Natural killer cell (primary cell): ENCODE results near the gene SLC6A3. TPM values are rescaled to one million over a fixed set of nuclear protein-coding genes. Genes with fewer than 3 reads are reported as not detected.

ENCODE experiments used
- ATAC-seq, 3 donors: fragments of 150-1000 bp in 2 of 3; fragments of 200-7000 bp in 1 of 3; cut with Tn5 transposase; 1 replicate in 1 of 3; 2 replicates in 2 of 3; pipeline ENCODE4 v1.10.0; 2021; ENCODE audit warnings: mild to moderate bottlenecking in 2 of 3, moderate library complexity in 2 of 3
- DNase-seq, 2 donors: peaks; one replicate each; pipeline versions ENCODE4 v3.0.0 to v3.0.0-alpha.2; 2013 to 2021; ENCODE audit warnings: mixed read lengths in 1 of 2
- H3K27ac ChIP-seq: one replicate; pipeline ENCODE4 v1.5.1; 2013; ENCODE audit warnings: mild to moderate bottlenecking, low read length
- H3K27me3 ChIP-seq: one replicate; pipeline ENCODE4 v1.6.1; 2013; ENCODE audit warnings: low read length; ENCODE audit not compliant: control insufficient read depth, insufficient read depth
- H3K36me3 ChIP-seq: one replicate; pipeline ENCODE4 v1.6.1; 2013; ENCODE audit warnings: low read length; ENCODE audit not compliant: control insufficient read depth, insufficient read depth
- H3K4me1 ChIP-seq: one replicate; pipeline ENCODE4 v1.6.1; 2013; ENCODE audit warnings: low read length; ENCODE audit not compliant: control insufficient read depth, insufficient read depth
- H3K4me3 ChIP-seq: one replicate; pipeline ENCODE4 v1.5.1; 2013; ENCODE audit warnings: low read length
- H3K9me3 ChIP-seq: one replicate; pipeline ENCODE4 v1.6.1; 2013; ENCODE audit warnings: low read length; ENCODE audit not compliant: control insufficient read depth, insufficient read depth
- H3K27ac Mint-ChIP-seq, 2 donors: one replicate each; pipeline ENCODE4 v1.8.0; 2022; ENCODE audit warnings: mild to moderate bottlenecking in 2 of 2, mixed read lengths in 2 of 2, moderate library complexity in 1 of 2
- H3K27me3 Mint-ChIP-seq, 2 donors: one replicate each; pipeline ENCODE4 v1.8.0; 2022; ENCODE audit warnings: low read depth in 2 of 2, mixed read lengths in 2 of 2
- H3K36me3 Mint-ChIP-seq: one replicate; pipeline ENCODE4 v1.8.0; 2022; ENCODE audit warnings: mixed read lengths
- H3K4me1 Mint-ChIP-seq, 2 donors: one replicate each; pipeline ENCODE4 v1.8.0; 2022; ENCODE audit warnings: mixed read lengths in 2 of 2
- H3K4me3 Mint-ChIP-seq: one replicate; pipeline ENCODE4 v1.8.0; 2022; ENCODE audit warnings: mild to moderate bottlenecking, moderate library complexity, mixed read lengths
- H3K9me3 Mint-ChIP-seq, 2 donors: one replicate each; pipeline ENCODE4 v1.8.0; 2022; ENCODE audit warnings: mixed read lengths in 2 of 2
- WGBS: methylation state at CpG from one replicate; pipeline ENCODE4 v1.1.7; 2013; ENCODE audit warnings: missing lambda C conversion rate; ENCODE audit not compliant: insufficient coverage; 5-methylcytosine and 5-hydroxymethylcytosine counted together
- intact Hi-C: fragments of 100-400 bp; cut with micrococcal nuclease; formaldehyde crosslinking; loops from one replicate; pipeline ENCODE4 v1.14.2; 2022
- total RNA-seq, 4 donors: library from RNA; stranded (reverse); fragments of 120-200 nt in 1 of 4; gene quantifications; one replicate each; pipeline versions ENCODE4 v1.2.3 to v1.2.4, GENCODE V29; 2013 to 2022
- TF ChIP-seq, protein P1 (sequence below): fragments of 200-600 bp; IDR thresholded peaks from one replicate; pipeline ENCODE4 v1.8.0; 2022; ENCODE audit warnings: antibody characterized with exemption

SLC6A3 gene
- total RNA-seq, 3 donors from 2014 or later (not counting 1 experiment from before 2014, with no cell fraction given): not detected

DNA sequence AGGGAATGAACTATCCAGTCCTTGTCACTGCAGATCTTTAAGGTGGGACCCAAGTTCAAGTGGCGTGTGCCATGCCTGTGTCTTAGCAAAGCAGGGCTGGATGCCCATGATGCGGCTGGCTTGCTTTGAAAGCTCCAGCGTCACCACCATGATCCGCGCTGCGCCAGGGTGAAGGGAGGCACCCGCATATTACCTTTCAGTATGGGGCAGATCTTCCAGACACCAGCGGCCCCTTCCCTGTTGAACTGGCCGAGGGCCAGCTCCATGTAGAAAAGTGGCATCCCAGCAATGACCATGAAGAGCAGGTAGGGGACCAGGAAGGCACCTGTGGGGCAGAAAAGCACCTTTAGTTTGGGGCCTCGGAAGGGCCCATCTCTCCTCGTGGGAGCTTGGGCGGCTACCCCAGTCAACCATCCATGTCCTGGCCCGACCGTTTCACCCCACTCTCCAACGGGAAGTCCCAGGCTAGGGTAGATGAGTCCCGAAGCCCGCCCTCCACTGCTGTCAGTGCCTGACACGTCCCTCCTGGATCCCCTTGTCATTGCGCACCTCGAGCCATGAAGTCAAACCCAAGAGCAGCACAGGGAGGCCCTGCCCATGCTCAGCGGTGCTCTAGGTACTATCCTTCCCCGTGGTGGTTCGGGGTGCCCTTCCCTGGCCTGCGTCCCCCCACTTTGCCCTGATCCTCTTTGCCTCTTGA, 3.9 kb downstream of the SLC6A3 start:
- H3K36me3 Mint-ChIP-seq: no peaks in the 10 kb centered on the region
- peaks cover 25% of the 10 kb centered on the region for H3K27me3 ChIP-seq
- H3K36me3 ChIP-seq: no peaks in the 10 kb centered on the region
- no peak overlapping the region for H3K4me3 ChIP-seq
- WGBS: 91% methylated on average over 24 of the region's 24 CpGs
- no peaks in the 10 kb centered on the region for H3K9me3 ChIP-seq
- peaks cover 17% of the 10 kb centered on the region for H3K4me1 ChIP-seq
- DNase-seq (no peak), ATAC-seq (no peak)
- no peak overlapping the region for H3K4me3 Mint-ChIP-seq
- peaks cover 0 to 8% of the 10 kb centered on the region in 2 donors for H3K4me1 Mint-ChIP-seq
- H3K9me3 Mint-ChIP-seq: peaks cover 3 to 4% of the 10 kb centered on the region in 2 donors
- intact Hi-C loops: no loop called here
- H3K27ac ChIP-seq: no peak overlapping the region
- TF ChIP-seq, protein P1, sequence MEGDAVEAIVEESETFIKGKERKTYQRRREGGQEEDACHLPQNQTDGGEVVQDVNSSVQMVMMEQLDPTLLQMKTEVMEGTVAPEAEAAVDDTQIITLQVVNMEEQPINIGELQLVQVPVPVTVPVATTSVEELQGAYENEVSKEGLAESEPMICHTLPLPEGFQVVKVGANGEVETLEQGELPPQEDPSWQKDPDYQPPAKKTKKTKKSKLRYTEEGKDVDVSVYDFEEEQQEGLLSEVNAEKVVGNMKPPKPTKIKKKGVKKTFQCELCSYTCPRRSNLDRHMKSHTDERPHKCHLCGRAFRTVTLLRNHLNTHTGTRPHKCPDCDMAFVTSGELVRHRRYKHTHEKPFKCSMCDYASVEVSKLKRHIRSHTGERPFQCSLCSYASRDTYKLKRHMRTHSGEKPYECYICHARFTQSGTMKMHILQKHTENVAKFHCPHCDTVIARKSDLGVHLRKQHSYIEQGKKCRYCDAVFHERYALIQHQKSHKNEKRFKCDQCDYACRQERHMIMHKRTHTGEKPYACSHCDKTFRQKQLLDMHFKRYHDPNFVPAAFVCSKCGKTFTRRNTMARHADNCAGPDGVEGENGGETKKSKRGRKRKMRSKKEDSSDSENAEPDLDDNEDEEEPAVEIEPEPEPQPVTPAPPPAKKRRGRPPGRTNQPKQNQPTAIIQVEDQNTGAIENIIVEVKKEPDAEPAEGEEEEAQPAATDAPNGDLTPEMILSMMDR: no peak
- no peak overlapping the region for H3K27ac Mint-ChIP-seq
- peaks cover 17 to 38% of the 10 kb centered on the region in 2 donors for H3K27me3 Mint-ChIP-seq

DNA sequence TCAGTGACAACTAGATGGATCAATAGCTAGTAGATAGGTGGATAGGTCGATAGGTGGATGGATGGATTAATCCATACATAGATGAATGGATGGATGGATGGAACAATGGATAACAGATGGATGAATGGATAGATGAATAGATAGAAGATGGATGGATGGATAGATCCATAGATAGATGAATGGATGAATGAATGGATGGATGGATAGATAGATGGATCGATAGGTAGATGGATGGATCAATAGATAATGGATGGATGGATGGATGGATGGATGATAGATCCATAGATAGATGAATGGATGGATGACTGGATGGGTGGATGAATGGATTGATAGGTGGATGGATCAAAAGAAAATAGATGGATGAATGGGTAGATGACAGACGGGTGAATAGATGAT, 5.1 kb downstream of the SLC6A3 start:
- Histone ChIP-seq H3K4me3 (no peak overlapping the region), H3K4me1 (peaks cover 11% of the 10 kb centered on the region), H3K36me3 (no peaks in the 10 kb centered on the region), H3K9me3 (no peaks in the 10 kb centered on the region), H3K27ac (no peak overlapping the region), H3K27me3 (peaks cover 18% of the 10 kb centered on the region)
- Mint-ChIP-seq H3K27me3 (peaks cover 17 to 38% of the 10 kb centered on the region in 2 donors), H3K4me3 (no peak overlapping the region), H3K4me1 (peaks cover 0 to 5% of the 10 kb centered on the region in 2 donors), H3K36me3 (no peaks in the 10 kb centered on the region), H3K27ac (no peak overlapping the region), H3K9me3 (peaks cover 3 to 4% of the 10 kb centered on the region in 2 donors)
- DNase-seq: no peak
- intact Hi-C loops: no loop called here
- TF ChIP-seq, protein P1: no peak
- WGBS: 92% methylated on average over 3 of the region's 3 CpGs
- ATAC-seq: no peak

DNA sequence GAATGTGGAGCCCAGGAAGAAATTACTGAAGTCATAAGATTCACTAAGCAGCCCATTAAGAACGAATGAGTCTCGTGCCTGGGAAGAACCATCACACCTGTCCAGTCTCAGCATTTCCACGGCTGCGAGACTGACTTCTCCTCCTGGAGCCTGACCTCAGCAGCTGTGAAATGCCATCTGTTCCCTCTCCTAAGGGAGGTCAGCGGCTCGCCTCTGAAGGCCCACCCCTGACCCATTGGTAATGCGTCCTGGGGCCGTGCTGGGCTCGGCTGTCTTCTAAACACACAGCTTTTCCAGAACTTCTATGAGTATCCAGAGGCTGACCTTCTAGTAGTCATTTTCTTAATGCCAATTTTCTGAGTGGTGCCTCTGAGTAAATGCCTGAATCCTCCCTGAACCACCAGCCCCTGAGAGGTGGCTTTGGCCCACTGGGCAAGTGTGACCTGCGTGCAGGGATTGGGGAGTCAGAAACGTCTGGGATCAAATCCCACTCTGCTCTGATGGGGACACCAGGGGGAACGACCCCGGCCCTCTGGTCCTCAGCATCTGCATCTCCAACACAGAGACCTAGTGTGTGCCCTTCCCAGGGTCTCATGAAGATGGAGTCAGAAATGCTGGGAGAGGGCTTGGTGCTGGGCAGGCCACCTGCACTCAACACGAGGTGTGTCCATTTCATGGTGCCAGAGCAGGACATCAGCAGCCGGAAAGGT, 5.7 kb downstream of the SLC6A3 start:
- DNase-seq: no peak
- no peak overlapping the region for H3K4me3 Mint-ChIP-seq
- peaks cover 3 to 4% of the 10 kb centered on the region in 2 donors for H3K9me3 Mint-ChIP-seq

More for the DNA sequence above, 5.7 kb downstream of the SLC6A3 start:
- H3K27me3 ChIP-seq: peaks cover 18% of the 10 kb centered on the region
- no peaks in the 10 kb centered on the region for H3K9me3 ChIP-seq
- no peak for ATAC-seq
- TF ChIP-seq, protein P1: no peak
- intact Hi-C loops: no loop called here
- Mint-ChIP-seq H3K27ac (no peak overlapping the region), H3K27me3 (peaks cover 17 to 35% of the 10 kb centered on the region in 2 donors), H3K4me1 (peaks cover 0 to 1% of the 10 kb centered on the region in 2 donors), H3K36me3 (no peaks in the 10 kb centered on the region)
- H3K27ac ChIP-seq: no peak overlapping the region
- no peaks in the 10 kb centered on the region for H3K36me3 ChIP-seq
- H3K4me3 ChIP-seq: no peak overlapping the region
- peaks cover 7% of the 10 kb centered on the region for H3K4me1 ChIP-seq
- 86% methylated on average over 15 of the region's 15 CpGs for WGBS
